Activated CD4-positive, alpha-beta T cell treated with anti-CD3 and anti-CD28 coated beads, Interleukin-2, Interleukin-6, amounts not matched to agents 100 ng/mL and 50 ng/mL, durations not matched to agents 16 hours and 8 hours (primary cell): Measurements from ENCODE around the gene CCM2.

Experiments used
- DNase-seq: peaks from one replicate; pipeline ENCODE4 v3.0.0-alpha.2; 2020

CCM2 gene

DNA sequence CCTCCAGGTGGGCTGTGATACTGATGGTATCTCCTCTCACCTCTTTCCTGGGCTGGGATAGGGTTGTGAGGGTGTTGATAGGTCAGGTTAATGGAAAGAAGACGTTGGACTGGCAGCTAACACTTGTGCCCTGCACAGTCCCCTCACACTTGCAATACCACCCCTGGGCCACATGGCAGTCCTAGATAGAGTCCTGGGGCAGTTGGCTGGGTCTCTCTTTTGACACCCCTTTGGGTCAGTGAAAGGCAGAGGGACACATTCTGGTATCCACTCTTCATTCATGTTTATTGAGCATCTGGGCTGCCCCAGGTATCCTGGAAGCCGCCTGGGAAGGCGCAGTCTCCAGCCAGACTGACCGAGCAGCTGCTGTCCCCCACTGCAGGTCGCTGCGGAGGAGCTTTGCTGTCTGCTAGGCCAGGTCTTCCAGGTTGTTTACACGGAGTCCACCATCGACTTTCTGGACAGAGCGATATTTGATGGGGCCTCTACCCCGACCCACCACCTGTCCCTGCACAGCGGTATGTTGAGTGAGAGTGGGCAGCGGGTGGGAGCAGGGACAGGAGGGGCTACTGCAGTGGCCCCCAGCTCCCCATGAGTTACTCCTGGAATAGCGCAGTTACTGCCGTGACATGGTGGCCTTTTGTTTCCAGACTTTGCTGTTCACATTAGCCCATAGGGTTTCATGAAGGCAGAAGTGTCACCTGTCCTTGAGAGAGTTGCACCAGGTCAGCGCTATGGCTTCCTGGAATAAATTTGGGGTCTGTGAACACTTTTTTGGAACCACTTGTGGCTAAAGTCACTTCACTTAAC, 69.6 kb downstream of the CCM2 start:
- no peak for DNase-seq

DNA sequence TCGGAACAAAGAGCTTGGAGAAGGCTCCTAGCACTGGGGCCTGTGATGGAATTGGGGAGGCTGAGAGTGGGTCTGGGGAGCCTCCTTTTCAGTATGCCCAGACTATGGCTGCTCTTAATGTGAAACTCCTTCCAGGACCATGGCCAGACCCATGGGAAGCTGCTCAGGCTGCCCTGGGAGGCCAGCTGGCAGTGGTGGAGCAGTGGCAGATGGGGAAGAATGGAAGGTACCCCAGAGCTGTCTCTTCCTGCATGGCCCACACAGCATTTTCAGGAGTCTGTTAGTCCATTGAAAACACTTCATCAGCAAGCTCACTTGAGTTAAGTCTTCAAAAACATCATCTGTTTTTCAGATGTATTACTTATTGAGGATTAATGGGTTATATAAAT, 70.2 kb downstream of the CCM2 start:
- no peak for DNase-seq

DNA sequence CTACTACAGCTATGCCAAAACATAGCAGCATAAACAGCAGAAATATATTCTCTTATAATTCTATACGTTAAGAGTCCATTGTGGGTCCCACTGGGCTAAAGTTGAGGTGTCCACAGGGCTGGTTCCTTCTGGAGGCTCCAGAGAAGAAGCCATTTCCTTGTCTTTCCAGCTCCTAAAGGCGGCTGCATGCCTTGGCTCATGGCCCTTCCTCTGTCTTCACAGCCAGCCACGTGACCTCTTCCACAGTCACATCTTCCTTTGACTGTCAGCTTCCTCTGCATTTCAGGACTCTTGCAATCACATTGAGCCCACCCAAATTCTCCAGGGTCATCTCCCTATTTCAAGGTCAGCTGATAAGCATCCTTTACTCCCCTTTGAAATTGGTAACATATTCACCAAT, 71.5 kb downstream of the CCM2 start:
- no peak for DNase-seq

DNA sequence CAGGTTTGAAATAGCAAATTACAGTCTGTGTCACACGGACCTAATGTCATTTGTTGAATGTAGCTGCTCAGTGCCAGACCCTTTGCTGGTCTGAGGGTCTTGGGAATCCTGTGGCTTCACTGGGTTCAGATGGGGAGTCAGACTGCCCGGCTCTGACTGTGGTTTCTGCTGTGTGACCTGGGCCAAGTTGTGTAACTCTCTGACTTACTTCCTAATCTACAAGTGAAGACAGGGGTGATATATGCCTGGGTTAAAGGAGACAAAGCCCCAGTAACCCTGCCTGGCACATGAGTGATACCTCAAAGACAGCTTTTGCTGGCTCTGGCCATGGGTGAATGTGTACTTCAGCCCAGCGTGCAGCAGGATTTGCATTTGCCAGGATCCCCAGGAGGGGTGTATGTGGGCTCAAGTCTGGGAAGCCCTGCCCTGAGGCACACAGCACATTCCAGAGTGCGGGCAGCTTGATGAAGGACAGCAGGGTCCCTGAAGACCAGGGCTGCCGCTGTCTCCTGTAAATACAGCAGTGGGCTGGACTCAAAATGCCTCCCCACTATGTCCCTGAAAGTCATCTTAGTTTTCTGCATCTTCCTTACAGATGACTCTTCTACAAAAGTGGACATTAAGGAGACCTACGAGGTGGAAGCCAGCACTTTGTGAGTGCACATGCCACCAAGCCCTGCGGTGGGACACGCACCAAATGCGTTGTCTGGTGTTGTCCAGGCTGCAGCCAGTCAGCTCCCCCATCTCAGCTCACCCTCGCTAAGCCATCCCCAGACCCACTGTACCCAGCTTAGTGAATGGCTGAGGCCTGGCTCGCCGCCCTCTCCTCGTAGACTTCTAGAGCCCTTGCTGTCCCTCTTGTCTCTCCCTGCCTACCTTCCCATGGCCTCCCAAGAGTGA, 72.4 kb downstream of the CCM2 start:
- DNase-seq = no peak

DNA sequence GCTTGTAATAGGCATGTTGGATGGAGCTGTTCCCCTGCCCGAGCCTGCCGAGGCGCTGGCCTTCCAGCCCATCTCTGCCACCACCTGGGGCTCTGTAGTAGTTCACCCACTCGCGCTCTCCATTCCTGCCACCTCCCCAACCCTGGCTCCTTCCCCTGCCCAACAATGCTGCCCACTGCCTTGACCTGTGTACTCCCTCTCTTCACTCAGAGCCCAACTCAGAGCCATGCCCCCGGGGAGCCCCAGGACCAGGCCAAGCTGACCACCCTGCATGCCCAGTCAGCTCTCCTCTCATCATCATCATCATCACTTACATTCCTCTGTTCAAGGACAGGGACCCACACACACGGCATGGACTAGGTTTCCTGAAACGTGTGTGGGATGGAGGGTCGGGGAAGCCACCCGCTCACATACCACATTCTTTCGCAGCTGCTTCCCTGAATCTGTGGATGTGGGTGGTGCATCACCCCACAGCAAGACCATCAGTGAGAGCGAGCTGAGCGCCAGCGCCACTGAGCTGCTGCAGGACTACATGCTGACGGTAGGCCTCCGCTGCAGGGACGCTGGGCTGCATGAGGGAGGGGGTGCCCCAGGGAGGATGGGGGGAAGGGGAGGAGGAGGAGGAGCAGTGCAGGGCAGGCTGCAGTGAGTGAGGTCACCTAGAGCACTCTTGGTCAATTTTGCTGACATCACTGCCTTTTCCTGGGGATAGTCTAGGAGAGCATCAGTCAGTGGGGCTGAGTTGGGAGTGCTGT, 73.2 kb downstream of the CCM2 start:
- DNase-seq = no peak

DNA sequence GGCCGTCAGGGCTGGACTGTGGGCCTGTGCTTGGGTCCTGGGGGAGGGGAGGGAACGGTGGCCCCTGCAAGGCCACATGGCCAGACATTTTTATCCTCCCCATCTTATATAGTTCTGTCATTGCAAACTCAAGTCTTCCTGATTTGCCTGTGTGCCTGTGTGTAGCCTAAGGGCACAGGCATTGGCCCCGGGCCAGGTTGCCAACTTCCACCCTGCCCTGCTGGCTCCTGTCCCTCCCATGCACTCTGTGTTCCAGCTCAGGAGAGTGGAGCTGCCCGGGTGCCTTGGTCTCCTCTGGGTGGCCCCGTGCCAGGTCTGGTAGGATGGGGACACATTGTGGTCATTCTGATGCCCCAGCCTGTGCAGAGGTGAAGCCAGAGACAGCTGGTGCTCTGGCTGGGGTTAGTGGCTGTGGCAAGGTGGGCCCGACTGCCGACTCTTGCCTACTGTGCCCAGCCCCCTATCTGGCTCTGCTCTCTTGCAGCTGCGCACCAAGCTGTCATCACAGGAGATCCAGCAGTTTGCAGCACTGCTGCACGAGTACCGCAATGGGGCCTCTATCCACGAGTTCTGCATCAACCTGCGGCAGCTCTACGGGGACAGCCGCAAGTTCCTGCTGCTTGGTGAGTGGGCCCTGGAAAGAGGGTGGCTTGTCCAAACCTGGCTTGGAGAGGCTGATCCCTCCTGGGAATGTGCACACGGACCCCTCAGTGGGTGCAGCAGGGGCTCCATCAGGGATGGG, 74.0 kb downstream of the CCM2 start:
- DNase-seq = no peak

DNA sequence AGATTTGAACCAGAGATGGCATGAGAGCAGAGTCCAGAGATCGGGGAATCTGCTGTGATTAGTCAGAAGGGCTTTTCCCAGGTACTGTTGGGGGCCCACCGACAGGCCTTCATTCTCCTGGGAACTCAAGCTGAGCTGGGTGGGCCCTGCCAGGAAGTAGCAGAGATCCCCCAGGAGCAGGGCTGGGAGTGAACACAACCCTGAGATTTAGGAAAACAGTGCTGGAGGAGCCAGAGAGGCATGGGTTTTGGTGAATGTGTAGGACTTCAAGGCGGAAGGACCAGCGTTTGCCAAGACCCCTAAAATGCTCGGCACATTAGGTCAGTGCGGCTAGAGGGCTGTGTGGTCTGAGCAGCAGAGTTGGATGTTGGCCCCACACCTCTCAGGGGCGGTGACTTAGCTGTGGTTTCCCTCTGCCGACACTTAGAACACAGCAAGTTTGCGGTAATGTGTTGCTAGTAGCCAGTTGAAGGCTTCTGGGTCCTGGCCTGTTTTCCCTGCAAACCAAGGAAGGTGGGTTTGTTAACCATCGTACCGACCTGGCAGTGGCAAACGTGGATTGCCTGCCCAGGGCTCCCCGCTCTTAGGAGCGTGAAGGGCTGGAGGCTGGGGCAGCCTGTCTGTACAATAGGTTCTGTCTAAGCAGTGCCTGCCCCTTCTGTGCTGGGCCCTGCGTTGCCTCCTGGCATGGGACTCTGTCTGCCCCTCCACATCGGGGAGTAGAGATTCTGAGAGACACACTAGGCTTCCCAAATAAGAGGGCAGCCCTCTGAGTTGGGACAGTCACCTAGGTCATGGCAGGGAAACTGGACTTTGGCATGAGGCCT, 74.7 kb downstream of the CCM2 start:
- DNase-seq = no peak

DNA sequence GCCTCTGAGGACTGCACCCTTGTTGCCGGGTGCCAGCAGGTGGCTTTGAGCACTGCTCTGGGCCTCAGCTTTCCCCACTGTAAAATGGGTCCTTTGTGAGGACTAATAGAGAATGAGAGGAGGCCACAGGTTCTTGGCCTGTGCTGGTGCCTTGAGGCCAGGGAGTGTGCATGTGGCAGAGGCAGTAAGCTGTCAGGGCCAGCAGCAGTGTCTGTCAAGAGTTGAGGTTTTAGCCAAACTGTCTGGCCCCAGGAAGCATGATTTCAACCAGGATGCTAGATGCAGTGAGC, 75.3 kb downstream of the CCM2 start:
- no peak for DNase-seq

DNA sequence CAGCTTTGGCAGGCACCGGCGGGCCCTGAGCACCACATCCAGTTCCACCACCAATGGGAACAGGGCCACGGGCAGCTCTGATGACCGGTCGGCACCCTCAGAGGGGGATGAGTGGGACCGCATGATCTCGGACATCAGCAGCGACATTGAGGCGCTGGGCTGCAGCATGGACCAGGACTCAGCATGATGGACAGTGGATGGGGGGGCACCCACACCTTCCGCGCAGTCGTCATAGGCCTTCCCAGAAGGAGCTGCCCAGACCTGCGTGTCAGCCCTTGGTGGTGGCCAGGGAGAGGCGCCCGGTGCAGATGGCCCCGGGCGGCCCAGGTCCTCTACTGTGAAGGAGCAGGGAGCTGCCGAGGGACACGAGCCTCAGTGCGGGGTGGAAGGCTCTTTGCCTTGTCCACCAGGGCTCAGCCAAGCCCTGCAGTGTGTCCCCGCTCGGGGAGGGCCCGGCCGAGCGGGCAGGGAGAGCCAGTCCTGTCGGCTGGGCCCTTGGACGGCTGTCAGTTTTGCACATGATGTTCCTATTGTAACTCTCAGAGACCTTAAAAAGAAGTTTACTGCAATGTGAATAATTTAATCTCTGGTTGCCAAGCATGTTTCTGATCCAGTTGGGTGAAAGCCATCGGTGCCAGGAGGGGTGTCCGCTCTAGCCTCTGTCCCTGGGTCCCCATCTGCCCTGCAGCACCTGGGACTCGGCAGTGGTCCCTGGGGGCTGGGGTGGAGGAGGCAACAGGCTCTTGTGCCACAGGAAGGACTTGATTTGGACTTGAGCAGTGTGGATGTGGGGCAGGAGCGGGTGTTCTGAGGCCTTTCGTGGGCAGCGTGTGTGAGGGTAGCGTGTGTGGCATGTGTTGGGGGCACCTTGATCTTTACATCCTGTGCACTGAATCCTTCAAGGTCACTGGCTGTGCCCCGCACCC, 76.1 kb downstream of the CCM2 start:
- DNase-seq = no peak

DNA sequence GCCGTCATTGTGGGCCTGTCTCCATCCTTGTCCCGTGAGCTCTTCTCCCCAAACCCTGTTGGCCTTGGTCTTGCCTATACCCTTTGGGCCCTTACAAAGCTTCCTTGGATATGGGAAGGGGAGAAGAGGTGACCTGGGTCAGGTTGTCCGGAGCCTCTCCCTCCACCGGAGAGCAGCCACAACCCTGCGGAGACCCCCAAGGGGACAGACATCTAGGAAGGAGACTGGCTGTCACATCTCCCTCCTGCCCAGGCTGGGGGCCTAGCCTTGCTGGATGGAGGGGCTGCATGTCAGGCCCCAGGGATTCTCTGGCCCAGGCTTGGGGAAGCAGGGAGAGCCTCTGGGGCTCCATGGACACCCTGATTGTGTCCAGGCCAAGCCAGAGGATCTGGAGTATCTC, 76.9 kb downstream of the CCM2 start:
- no peak for DNase-seq

DNA sequence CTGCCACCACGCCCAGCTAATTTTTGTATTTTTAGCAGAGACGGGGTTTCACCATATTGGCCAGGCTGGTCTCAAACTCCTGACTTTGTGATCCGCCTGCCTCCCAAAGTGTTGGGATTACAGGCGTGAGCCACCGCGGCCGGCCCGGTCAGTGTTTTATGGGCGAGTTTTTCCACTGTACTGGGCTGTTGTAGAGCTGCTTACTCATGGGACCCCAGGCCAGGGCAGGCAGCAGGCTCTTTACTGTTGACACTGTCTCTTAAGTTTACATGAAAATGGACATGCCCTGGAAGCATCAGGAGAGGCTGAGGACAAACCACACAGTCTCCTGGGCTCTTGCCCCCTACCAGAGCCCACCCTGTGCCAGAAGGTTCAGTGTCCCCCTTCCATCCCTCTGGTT, 77.6 kb downstream of the CCM2 start:
- DNase-seq = no peak

DNA sequence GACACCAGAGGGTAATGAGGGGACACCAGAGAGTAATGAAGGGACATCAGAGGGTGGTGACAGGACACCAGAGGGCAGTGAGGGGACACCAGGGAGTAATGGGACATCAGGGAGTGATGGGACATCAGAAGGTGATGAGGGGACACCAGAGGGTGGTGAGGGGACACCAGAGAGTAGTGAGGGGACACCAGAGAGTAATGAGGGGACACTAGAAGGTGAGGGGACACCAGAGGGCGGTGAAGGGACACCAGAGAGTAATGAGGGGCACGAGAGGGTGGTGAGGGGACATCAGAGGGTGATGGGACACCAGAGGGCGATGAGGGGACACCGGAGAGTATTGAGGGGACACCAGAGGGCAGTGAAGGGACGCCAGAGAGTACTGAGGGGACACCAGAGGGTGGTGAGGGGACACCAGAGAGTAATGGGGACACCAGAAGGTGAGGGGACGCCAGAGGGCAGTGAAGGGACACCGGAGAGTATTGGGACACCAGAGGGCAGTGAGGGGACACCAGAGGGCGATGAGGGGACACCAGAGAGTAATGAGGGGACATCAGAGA, 78.2 kb downstream of the CCM2 start:
- DNase-seq = no peak

DNA sequence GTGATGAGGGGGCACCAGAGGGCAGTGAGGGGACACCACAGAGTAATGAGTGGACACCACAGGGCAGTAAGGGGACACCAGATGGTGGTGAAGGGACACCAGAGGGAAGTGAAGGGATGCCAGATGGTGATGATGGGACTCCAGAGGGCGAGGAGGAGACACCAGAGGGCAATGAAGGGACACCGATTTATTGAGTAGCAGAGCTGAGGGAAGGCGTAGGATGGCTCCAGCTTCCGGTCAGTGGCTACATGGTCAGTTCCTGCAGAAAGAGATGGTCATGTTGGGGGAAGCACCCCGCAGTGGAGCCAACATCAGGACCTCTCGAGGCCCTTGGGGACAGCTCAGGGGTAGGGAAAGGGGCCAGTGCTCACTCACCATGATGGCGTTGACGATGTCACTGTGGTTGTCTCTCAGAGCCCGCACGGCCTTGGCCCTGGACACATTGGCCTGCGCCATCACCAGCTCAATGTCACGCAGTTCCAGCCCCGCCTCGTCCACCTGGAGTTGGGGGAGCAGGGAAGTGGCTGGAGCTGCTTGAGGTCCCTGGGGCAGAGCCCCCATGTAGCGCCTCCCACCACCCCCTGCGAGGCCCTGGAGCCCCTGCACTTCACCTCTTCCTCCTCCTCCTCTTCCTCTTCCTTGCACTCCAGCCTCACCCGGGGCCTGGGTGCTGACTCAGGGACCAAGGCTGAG, 80.4 kb downstream of the CCM2 start:
- DNase-seq = no peak

DNA sequence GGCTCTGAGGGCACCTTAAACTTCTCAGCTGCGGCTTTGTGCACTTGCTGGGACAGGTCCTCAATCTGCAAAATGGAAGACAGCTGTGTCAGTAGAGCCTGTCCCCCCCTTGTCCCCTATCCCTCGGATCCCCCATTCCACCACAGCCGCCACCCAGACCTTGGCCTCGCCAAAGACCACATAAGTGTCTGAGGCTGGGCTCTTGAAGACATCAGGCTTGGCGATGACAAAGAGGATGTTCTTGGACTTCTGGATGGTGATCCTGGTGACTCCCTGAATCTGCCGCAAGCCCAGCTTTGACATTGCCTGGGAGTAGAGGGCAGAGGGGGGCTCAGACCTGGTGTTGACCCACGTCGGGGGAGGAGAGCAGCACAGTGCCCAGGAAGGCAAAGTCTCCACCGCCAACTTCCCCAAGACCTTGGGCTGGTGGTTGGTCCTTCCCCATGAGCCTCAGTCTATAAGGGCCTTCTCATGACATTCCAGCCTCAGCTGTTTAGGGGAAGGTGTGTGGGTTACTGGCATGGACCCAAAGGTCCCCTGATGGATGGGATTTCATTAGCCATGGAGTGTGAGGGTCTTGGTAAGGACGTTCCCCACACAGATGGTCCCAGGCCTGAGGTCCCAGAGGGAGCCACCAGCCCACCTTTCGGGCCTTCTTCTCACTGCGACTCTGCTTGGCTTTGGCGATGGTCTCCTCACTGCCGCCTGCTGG, 81.1 kb downstream of the CCM2 start:
- DNase-seq = no peak

DNA sequence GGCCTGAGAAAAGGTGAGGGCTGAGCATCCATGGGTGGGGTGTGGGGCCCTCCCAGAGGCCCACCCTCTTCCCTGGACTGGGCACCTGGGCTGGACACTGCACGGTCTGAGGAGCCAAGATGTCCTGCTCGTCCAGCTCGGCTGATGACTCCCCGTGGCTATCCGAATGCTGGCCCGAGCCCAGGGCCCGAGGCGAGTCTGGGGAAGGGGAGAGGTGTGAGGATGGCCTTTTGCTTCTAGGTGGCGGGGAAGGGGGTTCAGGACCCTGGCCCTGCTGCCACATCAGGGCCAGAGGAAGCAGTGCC, 81.6 kb downstream of the CCM2 start:
- DNase-seq = no peak

DNA sequence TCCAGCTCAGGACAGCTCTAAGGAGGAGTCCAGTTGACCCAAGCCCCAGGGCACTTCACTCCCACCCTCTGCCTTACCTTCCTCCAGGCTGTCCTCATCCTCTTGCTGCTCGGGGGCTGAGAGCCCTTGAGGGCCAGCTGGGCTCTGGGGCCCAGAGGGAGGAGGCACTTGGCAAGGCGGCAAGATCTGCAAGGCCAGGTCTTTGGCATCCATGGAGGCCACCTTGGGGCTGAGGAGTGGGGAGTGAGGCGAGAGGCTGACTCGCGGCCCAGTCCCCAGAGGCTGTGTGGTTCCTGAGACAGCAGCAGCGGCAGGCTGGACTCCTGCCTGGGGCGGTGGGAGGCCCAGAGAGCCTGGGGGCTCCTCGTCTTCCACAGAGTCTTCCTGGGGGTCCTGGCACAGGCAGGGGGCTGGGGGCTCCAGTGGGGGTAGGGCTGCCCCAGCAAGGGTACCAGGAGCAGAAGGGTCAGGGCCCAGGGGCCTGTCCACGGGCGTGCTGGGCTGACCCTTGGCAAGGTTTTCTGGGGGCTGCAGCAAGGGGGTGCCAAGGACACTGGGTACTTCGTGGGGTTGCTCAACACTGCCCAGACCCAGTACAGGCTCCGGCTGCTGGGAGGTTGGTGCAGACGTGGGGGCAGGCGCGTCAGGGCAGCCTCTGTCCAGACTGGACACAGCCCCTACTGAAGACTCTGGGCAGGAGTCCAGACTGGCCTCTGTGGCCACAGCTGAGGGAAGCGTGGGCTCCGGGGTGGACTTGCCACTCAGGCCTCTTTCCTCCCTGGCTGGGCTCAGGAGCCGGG, 82.2 kb downstream of the CCM2 start:
- DNase-seq = no peak

DNA sequence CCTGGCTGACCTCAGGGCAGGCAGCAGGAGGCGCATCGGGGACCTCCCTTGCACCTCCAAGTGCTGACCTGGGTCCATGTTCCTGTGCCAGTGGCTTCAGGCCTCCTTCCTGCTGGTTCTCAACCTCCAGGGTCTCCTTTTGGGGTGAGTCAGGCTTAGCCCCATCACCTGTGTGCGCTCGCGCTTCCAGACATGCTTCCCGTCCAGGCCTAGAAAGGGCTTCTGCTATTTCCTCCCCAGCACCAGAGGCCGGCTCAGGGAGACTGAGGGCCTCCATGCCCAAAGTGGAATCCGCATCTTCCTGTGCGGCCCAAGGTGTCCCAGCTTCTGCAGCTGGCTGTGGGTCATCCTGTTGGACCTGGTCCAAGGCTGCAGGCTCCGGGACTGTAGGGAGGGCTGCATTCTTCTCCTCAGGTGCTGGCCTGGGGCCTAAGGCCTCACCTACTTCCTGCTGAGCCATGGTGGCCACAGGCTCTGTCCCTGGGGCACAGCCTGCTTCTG, 82.9 kb downstream of the CCM2 start:
- no peak for DNase-seq

DNA sequence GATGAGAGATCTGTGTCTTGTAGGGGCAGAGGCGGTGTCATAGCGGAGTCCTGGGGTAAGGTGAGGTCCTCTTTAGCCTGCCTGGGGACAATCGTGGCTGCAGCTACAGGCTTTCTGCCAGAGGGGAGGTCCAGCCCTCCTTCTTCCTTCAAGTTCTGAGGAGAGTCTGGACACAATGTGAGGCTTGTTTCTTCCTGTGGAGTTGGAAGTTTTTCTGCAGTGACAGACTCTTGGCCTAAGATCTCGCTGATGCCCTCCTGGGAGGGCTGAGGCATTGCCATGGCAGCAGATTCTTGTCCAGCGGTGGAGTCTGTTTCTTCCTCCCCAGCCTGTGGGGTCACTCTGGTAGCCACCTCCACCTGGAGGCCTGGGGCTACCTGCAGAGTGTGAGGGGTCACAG, 84.3 kb downstream of the CCM2 start:
- no peak for DNase-seq
